Vagina (tissue), 2 donors: ENCODE data around the gene ARHGAP4. TPM values are rescaled to one million over a fixed set of nuclear protein-coding genes. Genes with fewer than 3 reads are reported as not detected.

Source experiments
- DNase-seq, 2 donors: peaks; one replicate each; pipeline ENCODE4 v3.0.0-alpha.2; 2017; ENCODE audit errors: extremely low spot score in 2 of 2
- H3K27ac ChIP-seq: fragments of 200-600 bp; sonication (generic); one replicate; pipeline ENCODE4 v1.5.1; 2019
- H3K27me3 ChIP-seq: fragments of 200-600 bp; sonication (generic); one replicate; pipeline ENCODE4 v1.5.1; 2019
- H3K36me3 ChIP-seq, 2 donors: fragments of 200-600 bp; sonication (generic); one replicate each; pipeline ENCODE4 v1.5.1; 2017 to 2019
- H3K4me1 ChIP-seq: fragments of 200-600 bp; sonication (generic); one replicate; pipeline ENCODE4 v1.5.1; 2019
- H3K4me3 ChIP-seq, 2 donors: fragments of 200-600 bp; sonication (generic); 1 replicate in 1 of 2; 2 replicates in 1 of 2; pipeline ENCODE4 v1.5.1; 2016 to 2019
- H3K9me3 ChIP-seq: fragments of 200-600 bp; sonication (generic); one replicate; pipeline ENCODE4 v1.5.1; 2019
- CTCF ChIP-seq, 3 experiments: fragments of 450-650 bp in 2 of 3; fragments of 200-600 bp in 1 of 3; sonication (generic) in 1 of 3; IDR thresholded peaks; one replicate each; pipeline ENCODE4 v1.5.1; 2017 to 2019; ENCODE audit warnings: antibody characterized with exemption in 3 of 3, mild to moderate bottlenecking in 2 of 3, moderate library complexity in 2 of 3
- POLR2A ChIP-seq, 2 donors: fragments of 450-650 bp; IDR thresholded peaks; one replicate each; pipeline ENCODE4 v1.6.1; 2017; ENCODE audit warnings: antibody characterized with exemption in 2 of 2, mild to moderate bottlenecking in 2 of 2, moderate library complexity in 2 of 2
- POLR2AphosphoS5 ChIP-seq, 2 donors: sonication (generic); formaldehyde crosslinking; IDR thresholded peaks; one replicate each; pipeline ENCODE4 v1.9.0; 2017; ENCODE audit warnings: antibody characterized with exemption in 2 of 2, mild to moderate bottlenecking in 2 of 2, low read depth in 1 of 2; ENCODE audit not compliant: insufficient read depth in 1 of 2
- intact Hi-C: fragments of 100-400 bp; cut with DNase I; formaldehyde crosslinking; loops from one replicate; pipeline ENCODE4 v1.15.1; 2023
- total RNA-seq: library from RNA; depleted of rRNA; stranded (reverse); fragments of >200 nt; gene quantifications from one replicate; pipeline ENCODE4 v1.2.3, GENCODE V29; 2016

Gene ARHGAP4
- total RNA-seq, 1 donor from 2014 or later = 36.6 TPM

- intact Hi-C loops = no loop called here
- no peak overlapping the region for H3K27ac ChIP-seq
- no peaks in the 10 kb centered on the region for H3K27me3 ChIP-seq
- H3K4me1 ChIP-seq = no peaks in the 10 kb centered on the region
- peaks cover 0 to 82% of the 10 kb centered on the region in 2 donors for H3K36me3 ChIP-seq
- no peak for DNase-seq
- no peaks in the 10 kb centered on the region for H3K9me3 ChIP-seq
- no peak overlapping the region for H3K4me3 ChIP-seq
- TF ChIP-seq CTCF (IDR thresholded peaks at IDR 0.05) (no peak), POLR2AphosphoS5 (IDR thresholded peaks at IDR 0.05; ENCODE audit: insufficient read depth in 1 of 2, low read depth in 1 of 2) (no peak), POLR2A (IDR thresholded peaks at IDR 0.05) (no peak)
These were observed 28.6 kb upstream of the ARHGAP4 start for GRCh38 chrX:153954558-153955227.

- Histone ChIP-seq H3K4me3 (no peak overlapping the region), H3K27ac (peak overlapping the region; percentile 17)
These were observed 28.0 kb upstream of the ARHGAP4 start for GRCh38 chrX:153953892-153954557.

GRCh38 chrX:153953342-153953830, 27.3 kb upstream of the ARHGAP4 start:
- Histone ChIP-seq H3K9me3 (no peaks in the 10 kb centered on the region), H3K4me3 (no peak overlapping the region), H3K27me3 (no peaks in the 10 kb centered on the region), H3K36me3 (peaks cover 0 to 73% of the 10 kb centered on the region in 2 donors), H3K4me1 (no peaks in the 10 kb centered on the region), H3K27ac (peak overlapping the region; percentile 17)
- no peak for DNase-seq
- peak; percentile 95 to 97 (median 95) for TF ChIP-seq CTCF (IDR thresholded peaks at IDR 0.05)
- TF ChIP-seq POLR2A (IDR thresholded peaks at IDR 0.05) = no peak
- peak; percentile 33 to 48 for TF ChIP-seq POLR2AphosphoS5 (IDR thresholded peaks at IDR 0.05; ENCODE audit: insufficient read depth in 1 of 2, low read depth in 1 of 2)
- intact Hi-C loops = no loop called here

More at GRCh38 chrX:153953892-153954557, 28.0 kb upstream of the ARHGAP4 start:
- Histone ChIP-seq H3K9me3 (no peaks in the 10 kb centered on the region), H3K4me1 (no peaks in the 10 kb centered on the region), H3K27me3 (no peaks in the 10 kb centered on the region), H3K36me3 (peaks cover 0 to 79% of the 10 kb centered on the region in 2 donors)
- intact Hi-C loops = no loop called here
- no peak for DNase-seq
- TF ChIP-seq POLR2A (IDR thresholded peaks at IDR 0.05) (no peak), POLR2AphosphoS5 (IDR thresholded peaks at IDR 0.05; ENCODE audit: insufficient read depth in 1 of 2, low read depth in 1 of 2) (no peak), CTCF (IDR thresholded peaks at IDR 0.05) (no peak)

GRCh38 chrX:153952373-153953026, 26.4 kb upstream of the ARHGAP4 start:
- no peak for TF ChIP-seq POLR2AphosphoS5 (IDR thresholded peaks at IDR 0.05; ENCODE audit: insufficient read depth in 1 of 2, low read depth in 1 of 2)
- TF ChIP-seq POLR2A (IDR thresholded peaks at IDR 0.05) = no peak
- TF ChIP-seq CTCF (IDR thresholded peaks at IDR 0.05) = no peak
- no peaks in the 10 kb centered on the region for H3K9me3 ChIP-seq
- no peaks in the 10 kb centered on the region for H3K4me1 ChIP-seq
- H3K27me3 ChIP-seq = no peaks in the 10 kb centered on the region
- H3K4me3 ChIP-seq = peak overlapping the region in 1 of 2 donors; percentile 8
- intact Hi-C loops = no loop called here
- peaks cover 0 to 67% of the 10 kb centered on the region in 2 donors for H3K36me3 ChIP-seq
- DNase-seq = no peak
- peak overlapping the region; percentile 17 for H3K27ac ChIP-seq
